H1 (cell line): ENCODE results near the gene AKTIP. TPM values are rescaled to one million over a fixed set of nuclear protein-coding genes. Genes with fewer than 3 reads are reported as not detected.

Source experiments
- CTCF ChIA-PET: fragments of 300-600 bp; sonication (Branson Sonifier 250); formaldehyde crosslinking; loops from one replicate; lab custom pipeline; 2021; ENCODE audit not compliant: partially characterized antibody; lab: Charles Lee
- POLR2A ChIA-PET: fragments of 300-600 bp; sonication (Branson Sonifier 250); formaldehyde crosslinking; loops from one replicate; lab custom pipeline; 2021; ENCODE audit warnings: inconsistent platforms; ENCODE audit not compliant: partially characterized antibody; lab: Charles Lee
- DNase-seq, 2 experiments: peaks; one replicate each; pipeline versions ENCODE4 v3.0.0 to v3.0.0-alpha.2; 2010 to 2022; ENCODE audit warnings: low spot score in 2 of 2, low read depth in 1 of 2, mixed read lengths in 1 of 2
- FAIRE-seq: peaks from 2 replicates; lab custom pipeline; 2011; peaks lifted over from hg19 to GRCh38; lab: Jason Lieb, UNC
- H2AFZ ChIP-seq: 2 replicates; pipeline ENCODE4 v1.8.1; 2012; ENCODE audit warnings: low read length, inconsistent platforms
- H2AK5ac ChIP-seq: 2 replicates; pipeline ENCODE4 v1.6.1; 2013; ENCODE audit warnings: low read depth, low read length
- H2BK120ac ChIP-seq: replicated peaks from 2 replicates; pipeline ENCODE3; 2013; ENCODE audit warnings: low read depth, low read length, inconsistent platforms
- H2BK12ac ChIP-seq: 2 replicates; pipeline ENCODE4 v1.6.1; 2013; ENCODE audit warnings: low read depth, low read length
- H2BK15ac ChIP-seq: 2 replicates; pipeline ENCODE4 v1.6.1; 2013; ENCODE audit warnings: low read length
- H2BK20ac ChIP-seq: 2 replicates; pipeline ENCODE4 v1.6.1; 2013; ENCODE audit warnings: low read length
- H2BK5ac ChIP-seq: 2 replicates; pipeline ENCODE4 v1.6.1; 2013; ENCODE audit warnings: low read depth, low read length
- H3K14ac ChIP-seq: 2 replicates; pipeline ENCODE4 v1.6.1; 2013; ENCODE audit warnings: inconsistent platforms; ENCODE audit not compliant: insufficient read length
- H3K18ac ChIP-seq: 2 replicates; pipeline ENCODE4 v1.6.1; 2013; ENCODE audit warnings: low read length; ENCODE audit errors: extremely low read depth
- H3K23ac ChIP-seq: 2 replicates; pipeline ENCODE4 v1.6.1; 2013; ENCODE audit warnings: inconsistent platforms; ENCODE audit not compliant: insufficient read length
- H3K23me2 ChIP-seq: 2 replicates; pipeline ENCODE4 v1.6.1; 2013; ENCODE audit warnings: low read depth, low read length
- H3K27ac ChIP-seq: 2 replicates; pipeline ENCODE4 v1.6.1; 2011; ENCODE audit warnings: low read depth, low read length, inconsistent platforms
- H3K27me3 ChIP-seq, 4 experiments: replicated peaks in 1 of 4; 1 replicate in 1 of 4; 2 replicates in 3 of 4; pipeline versions ENCODE4 v1.6.1 to v1.8.1; 2011 to 2013; ENCODE audit warnings: low read length in 3 of 4, mild to moderate bottlenecking in 3 of 4, inconsistent platforms in 2 of 4, mixed read lengths in 2 of 4, moderate library complexity in 1 of 4; ENCODE audit not compliant: control insufficient read depth in 3 of 4, insufficient read depth in 3 of 4; ENCODE audit errors: extremely low read depth in 1 of 4
- H3K36me3 ChIP-seq, 4 experiments: 2 replicates each; pipeline versions ENCODE4 v1.6.1 to v1.8.1; 2011 to 2013; ENCODE audit warnings: mild to moderate bottlenecking in 4 of 4, low read length in 3 of 4, moderate library complexity in 2 of 4, control low read depth in 1 of 4, inconsistent platforms in 1 of 4; ENCODE audit not compliant: insufficient read depth in 4 of 4, control insufficient read depth in 2 of 4
- H3K4ac ChIP-seq: replicated peaks from 2 replicates; pipeline ENCODE3; 2013; ENCODE audit warnings: low read length, low read depth, mixed read lengths, inconsistent platforms; ENCODE audit not compliant: insufficient read length
- H3K4me1 ChIP-seq, 4 experiments: replicated peaks in 1 of 4; 1 replicate in 1 of 4; 2 replicates in 3 of 4; pipeline versions ENCODE4 v1.6.1 to v1.8.1; 2011 to 2013; ENCODE audit warnings: low read length in 3 of 4, inconsistent platforms in 2 of 4, mixed read lengths in 1 of 4; ENCODE audit not compliant: insufficient read depth in 4 of 4, control insufficient read depth in 3 of 4
- H3K4me2 ChIP-seq, 2 experiments: 2 replicates each; pipeline versions ENCODE4 v1.6.1 to v1.8.1; 2011 to 2013; ENCODE audit warnings: low read depth in 2 of 2, low read length in 2 of 2, control low read depth in 1 of 2, inconsistent platforms in 1 of 2, mild to moderate bottlenecking in 1 of 2; ENCODE audit not compliant: insufficient read depth in 1 of 2
- H3K4me3 ChIP-seq, 4 experiments: fragments of 200-600, 300-600 bp in 1 of 4; sonication (generic), shearing (Covaris generic), sonication (Bioruptor Twin) in 1 of 4; 2 replicates each; pipeline versions ENCODE4 v1.5.1 to v1.8.1; 2011 to 2016; ENCODE audit warnings: low read length in 4 of 4, low read depth in 3 of 4, control low read depth in 2 of 4, inconsistent platforms in 2 of 4, mild to moderate bottlenecking in 2 of 4, mixed read lengths in 1 of 4, moderate library complexity in 1 of 4; ENCODE audit not compliant: insufficient read depth in 2 of 4; ENCODE audit errors: extremely low read depth in 1 of 4
- H3K56ac ChIP-seq: replicated peaks from 2 replicates; pipeline ENCODE3; 2013; ENCODE audit warnings: low read depth, mild to moderate bottlenecking, mixed read lengths, low read length, inconsistent platforms; ENCODE audit not compliant: insufficient read length
- H3K79me1 ChIP-seq: 2 replicates; pipeline ENCODE4 v1.6.1; 2013; ENCODE audit warnings: low read depth, low read length, control low read depth
- H3K79me2 ChIP-seq, 2 experiments: 2 replicates each; pipeline versions ENCODE4 v1.6.1 to v1.8.1; 2012 to 2013; ENCODE audit warnings: low read length in 2 of 2, mild to moderate bottlenecking in 2 of 2, inconsistent platforms in 1 of 2; ENCODE audit not compliant: insufficient read depth in 2 of 2, control insufficient read depth in 1 of 2
- H3K9ac ChIP-seq, 4 experiments: replicated peaks in 1 of 4; 1 replicate in 1 of 4; 2 replicates in 3 of 4; pipeline versions ENCODE4 v1.6.1 to v1.8.1; 2011 to 2013; ENCODE audit warnings: low read depth in 3 of 4, low read length in 3 of 4, control low read depth in 2 of 4, mild to moderate bottlenecking in 2 of 4, moderate library complexity in 2 of 4, inconsistent platforms in 1 of 4; ENCODE audit errors: extremely low read depth in 1 of 4
- H3K9me3 ChIP-seq, 2 experiments: 2 replicates each; pipeline versions ENCODE4 v1.6.1 to v1.8.1; 2012 to 2013; ENCODE audit warnings: mild to moderate bottlenecking in 2 of 2, moderate library complexity in 2 of 2, control low read depth in 1 of 2, inconsistent platforms in 1 of 2, low read depth in 1 of 2, low read length in 1 of 2, mixed read lengths in 1 of 2; ENCODE audit not compliant: insufficient read depth in 2 of 2
- H4K20me1 ChIP-seq, 2 experiments: replicated peaks in 1 of 2; 2 replicates each; pipeline versions ENCODE3 to v1.8.1; 2011 to 2013; ENCODE audit warnings: inconsistent platforms in 2 of 2, low read length in 2 of 2, mild to moderate bottlenecking in 1 of 2; ENCODE audit not compliant: insufficient read depth in 2 of 2, control insufficient read depth in 1 of 2
- H4K5ac ChIP-seq: 2 replicates; pipeline ENCODE4 v1.6.1; 2013; ENCODE audit warnings: low read length, low read depth, mixed read lengths, inconsistent platforms; ENCODE audit not compliant: insufficient read length
- H4K8ac ChIP-seq: 2 replicates; pipeline ENCODE4 v1.8.0; 2013; ENCODE audit warnings: mild to moderate bottlenecking, moderate library complexity, low read length, inconsistent platforms; ENCODE audit not compliant: insufficient read depth; ENCODE audit errors: extremely low read depth
- H4K91ac ChIP-seq: replicated peaks from 2 replicates; pipeline ENCODE3; 2013; ENCODE audit warnings: low read length, mixed read lengths, inconsistent platforms; ENCODE audit not compliant: insufficient read length
- CREB1 ChIP-seq: IDR thresholded peaks from 2 replicates; pipeline ENCODE4 v1.6.1; 2012; ENCODE audit warnings: inconsistent platforms
- CTBP2 ChIP-seq: IDR thresholded peaks from 2 replicates; pipeline ENCODE4 v1.7.0; 2011; ENCODE audit warnings: borderline replicate concordance, mild to moderate bottlenecking, moderate library complexity, mixed read lengths, low read length; ENCODE audit not compliant: insufficient read depth, insufficient read length
- EZH2 ChIP-seq: fragments of 200-600 bp; sonication (generic); IDR thresholded peaks from 2 replicates; pipeline ENCODE4 v1.7.1; 2012; ENCODE audit warnings: low read depth, mild to moderate bottlenecking, moderate library complexity, low read length, inconsistent platforms; ENCODE audit not compliant: severe bottlenecking
- HDAC2 ChIP-seq, 2 experiments: fragments of 300-600 bp in 1 of 2; sonication (generic) in 1 of 2; IDR thresholded peaks; 2 replicates each; pipeline ENCODE4 v1.6.1; 2011 to 2012; ENCODE audit warnings: low read depth in 2 of 2, low read length in 2 of 2, mild to moderate bottlenecking in 2 of 2, moderate library complexity in 2 of 2, borderline replicate concordance in 1 of 2, inconsistent platforms in 1 of 2
- HDAC6 ChIP-seq: IDR thresholded peaks from one replicate; pipeline ENCODE4 v1.7.1; 2012; ENCODE audit warnings: low read depth, mild to moderate bottlenecking, inconsistent platforms, low read length, moderate library complexity
- NANOG ChIP-seq: IDR thresholded peaks from 2 replicates; pipeline ENCODE4 v1.6.1; 2011; ENCODE audit warnings: low read length, low read depth, mild to moderate bottlenecking, inconsistent platforms; ENCODE audit not compliant: insufficient read depth, poor library complexity, severe bottlenecking
- PHF8 ChIP-seq: fragments of 200-600 bp; sonication (generic); conservative IDR thresholded peaks from 2 replicates; pipeline ENCODE4 v1.7.1; 2012; ENCODE audit warnings: low read depth, mild to moderate bottlenecking, inconsistent platforms, low read length, moderate library complexity
- RAD21 ChIP-seq, 2 experiments: IDR thresholded peaks in 1 of 2; conservative IDR thresholded peaks in 1 of 2; 2 replicates each; pipeline ENCODE4 v1.6.1; 2011; ENCODE audit warnings: low read depth in 2 of 2, low read length in 2 of 2, improper control_type of control experiment in 1 of 2, inconsistent platforms in 1 of 2, mild to moderate bottlenecking in 1 of 2, moderate library complexity in 1 of 2
- RXRA ChIP-seq: IDR thresholded peaks from 2 replicates; pipeline ENCODE4 v1.6.1; 2011; ENCODE audit warnings: low read depth, mild to moderate bottlenecking, low read length, moderate library complexity; ENCODE audit not compliant: insufficient read depth
- SP2 ChIP-seq: IDR thresholded peaks from 2 replicates; pipeline ENCODE4 v1.6.1; 2012; ENCODE audit warnings: mild to moderate bottlenecking, low read length, inconsistent platforms
- WGBS, 2 experiments: shearing (Covaris generic) in 1 of 2; methylation state at CpG; one replicate each; pipeline versions ENCODE4 v1.1.6 to v1.1.7; 2013 to 2015; ENCODE audit warnings: low lambda C conversion rate in 2 of 2, mixed read lengths in 2 of 2, inconsistent platforms in 1 of 2, low coverage in 1 of 2, missing lambda C conversion rate in 1 of 2; ENCODE audit not compliant: insufficient replicate concordance in 2 of 2, insufficient coverage in 1 of 2, insufficient read length in 1 of 2; ENCODE audit errors: extremely low coverage in 1 of 2, missing lambda C conversion rate in 1 of 2; 5-methylcytosine and 5-hydroxymethylcytosine counted together
- polyA plus RNA-seq, 7 experiments: library from polyadenylated mRNA; depleted of rRNA in 3 of 7; stranded (reverse) in 5 of 7; unstranded in 2 of 7; fragments of >200 nt in 5 of 7; fragments of 200-250 nt in 2 of 7; gene quantifications; 1 replicate in 5 of 7; 2 replicates in 1 of 7; 4 replicates in 1 of 7; pipeline versions ENCODE4 v1.2.1 to v1.2.3, GENCODE V29; 2011 to 2013; ENCODE audit warnings: missing spikeins in 2 of 7, mixed read lengths in 2 of 7
- total RNA-seq: library from RNA; stranded (reverse); fragmentation: NEBNext Ultra II Directional; extraction: Animal tissue kit (Norgen Biotek cat#: 25700); gene quantifications from 2 replicates; pipeline ENCODE4 v1.2.1, GENCODE V29; 2021

AKTIP gene
- total and polyA plus RNA-seq, 2 of the 8 experiments (the other 6 are each of a cell fraction or from before 2014, with no cell fraction given): 15.0 to 15.6 TPM

DNA sequence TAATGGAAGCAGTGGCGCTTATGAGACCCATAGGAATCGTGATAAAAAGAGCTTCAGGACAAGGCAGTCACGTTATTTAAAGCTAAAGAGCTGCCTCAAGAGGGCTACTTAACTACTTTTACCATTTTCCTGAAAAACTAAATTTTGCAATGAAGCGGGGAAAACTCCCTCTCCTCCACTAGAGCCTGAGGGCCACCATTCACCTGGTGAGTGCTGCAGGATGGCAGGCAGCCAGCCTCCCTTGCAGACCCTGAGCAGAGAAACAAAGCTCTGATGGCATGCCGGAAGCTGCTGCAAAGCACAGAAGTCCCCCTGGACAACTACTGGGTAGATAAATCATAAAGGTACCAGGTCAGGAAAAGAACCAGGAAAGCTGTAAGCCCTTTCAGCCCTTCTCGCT is 8.4 kb downstream of the AKTIP start:
- H3K27me3 ChIP-seq: no peaks in the 10 kb centered on the region
- DNase-seq: no peak
- ChIA-PET POLR2A (no interaction called here), CTCF (interaction anchor here (0.9 to 1.9 kb wide), 7 partner anchors 9 to 287 kb away, joined by 3 to 10 read pairs (median 3); partner anchors contain the start of gene AKTIP)
- no peak overlapping the region for H2AK5ac ChIP-seq
- no peak overlapping the region for H3K23ac ChIP-seq
- FAIRE-seq: no peak
- H2BK120ac ChIP-seq: no peak overlapping the region
- no peak overlapping the region for H4K91ac ChIP-seq
- no peak overlapping the region for H4K5ac ChIP-seq
- TF ChIP-seq SP2 (no peak), CTBP2 (no peak), CREB1 (no peak), PHF8 (no peak), NANOG (no peak), HDAC6 (no peak), EZH2 (no peak), HDAC2 (IDR thresholded peaks at IDR 0.05; ENCODE audit: borderline replicate concordance in 1 of 2, low read depth in 2 of 2, low read length in 2 of 2) (no peak), RXRA (no peak), RAD21 (IDR thresholded peaks at IDR 0.05 in 1 of 2, conservative IDR thresholded peaks at IDR 0.05 in 1 of 2; ENCODE audit: low read depth in 2 of 2, low read length in 2 of 2) (no peak)
- H2BK15ac ChIP-seq: no peak overlapping the region
- H3K56ac ChIP-seq: no peak overlapping the region
- H3K79me2 ChIP-seq: no peaks in the 10 kb centered on the region
- H3K9ac ChIP-seq: no peak overlapping the region
- no peaks in the 10 kb centered on the region for H3K9me3 ChIP-seq
- no peak overlapping the region for H3K4me2 ChIP-seq
- H2BK5ac ChIP-seq: no peak overlapping the region
- WGBS, 2 experiments: 87% methylated on average over 6 of the region's 6 CpGs; no CpG with 5 or more reads in 1 of the 2 experiments
- no peaks in the 10 kb centered on the region for H3K79me1 ChIP-seq
- no peak overlapping the region for H3K14ac ChIP-seq
- H3K23me2 ChIP-seq: no peaks in the 10 kb centered on the region
- no peaks in the 10 kb centered on the region for H3K4me1 ChIP-seq
- H2BK12ac ChIP-seq: no peak overlapping the region
- H3K27ac ChIP-seq: no peak overlapping the region
- H2AFZ ChIP-seq: no peak overlapping the region
- no peak overlapping the region for H2BK20ac ChIP-seq
- H4K20me1 ChIP-seq: peaks cover 2 to 4% of the 10 kb centered on the region in 2 experiments
- H4K8ac ChIP-seq: no peak overlapping the region
- no peak overlapping the region for H3K4me3 ChIP-seq
- H3K36me3 ChIP-seq: peaks cover 6 to 75% (median 34%) of the 10 kb centered on the region in 4 experiments; a peak in 7 of 8 replicates
- H3K4ac ChIP-seq: no peak overlapping the region
- H3K18ac ChIP-seq: no peak overlapping the region
